GM12892 (cell line): ENCODE data around the gene UBXN6.

ENCODE experiments used
- POLR2A ChIP-seq: IDR thresholded peaks from 2 replicates; pipeline ENCODE4 v1.6.1; 2011; ENCODE audit warnings: low read depth, low read length, control low read depth
- POLR2AphosphoS5 ChIP-seq: IDR thresholded peaks from 2 replicates; pipeline ENCODE4 v1.6.1; 2011; ENCODE audit warnings: low read depth, low read length, control low read depth
- TAF1 ChIP-seq: IDR thresholded peaks from 2 replicates; pipeline ENCODE4 v1.6.1; 2011; ENCODE audit warnings: low read depth, mild to moderate bottlenecking, control low read depth, low read length, borderline replicate concordance

- no peak for TF ChIP-seq POLR2A
- TF ChIP-seq POLR2AphosphoS5: no peak
- no peak for TF ChIP-seq TAF1
Measured at GRCh38 chr19:4497770-4498389, 40.3 kb upstream of the UBXN6 start.
